GM20431 (cell line): Measurements from ENCODE around the gene ICAM4.
"Not testable (repeated sequence)": the region's sequence is repeated elsewhere in the genome, so short reads cannot be mapped to it uniquely, and the experiment has no call there.

Experiments used
- in situ Hi-C: fragments of 300-500 bp; cut with MseI, MboI; formaldehyde crosslinking; loops from one replicate; pipeline ENCODE4 v1.15.0; 2020; ENCODE audit warnings: low sequenced_read_pairs; ENCODE audit not compliant: unreplicated experiment

ICAM4 gene

GRCh38 chr19:10334588-10335351, 48.0 kb downstream of the ICAM4 start:
- in situ Hi-C loops = no loop called here

DNA sequence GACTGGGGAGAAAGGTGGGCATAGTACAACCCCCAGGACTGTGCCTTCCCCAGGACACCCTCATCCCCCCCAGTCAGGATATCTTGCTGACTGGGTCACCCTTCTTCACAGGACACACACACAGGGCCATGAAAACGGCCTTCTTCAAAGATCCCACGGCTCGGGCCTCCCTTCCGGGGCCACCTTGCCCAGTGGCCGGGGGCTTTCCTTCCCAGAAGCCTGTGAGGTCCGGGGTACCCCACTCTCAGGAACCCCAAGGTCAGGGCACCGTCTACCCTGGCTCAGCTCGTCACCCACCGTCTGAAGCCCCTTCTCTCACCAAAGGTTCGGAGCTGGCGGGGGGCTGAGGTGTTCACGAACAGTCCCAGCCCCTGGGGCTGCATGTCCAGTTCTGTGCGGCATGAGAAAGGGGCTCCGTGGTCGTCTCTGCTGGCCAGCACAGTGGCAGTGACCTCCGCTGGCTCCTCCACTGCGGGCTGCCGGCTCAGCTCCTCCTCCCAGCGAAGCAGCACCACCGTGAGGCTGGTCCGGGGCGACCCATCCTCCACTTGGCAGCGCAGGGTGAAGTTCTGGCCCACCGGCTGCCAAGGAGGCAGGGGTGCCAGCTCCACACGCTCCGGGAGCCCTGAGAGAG, 48.7 kb downstream of the ICAM4 start:
- in situ Hi-C loops = no loop called here

DNA sequence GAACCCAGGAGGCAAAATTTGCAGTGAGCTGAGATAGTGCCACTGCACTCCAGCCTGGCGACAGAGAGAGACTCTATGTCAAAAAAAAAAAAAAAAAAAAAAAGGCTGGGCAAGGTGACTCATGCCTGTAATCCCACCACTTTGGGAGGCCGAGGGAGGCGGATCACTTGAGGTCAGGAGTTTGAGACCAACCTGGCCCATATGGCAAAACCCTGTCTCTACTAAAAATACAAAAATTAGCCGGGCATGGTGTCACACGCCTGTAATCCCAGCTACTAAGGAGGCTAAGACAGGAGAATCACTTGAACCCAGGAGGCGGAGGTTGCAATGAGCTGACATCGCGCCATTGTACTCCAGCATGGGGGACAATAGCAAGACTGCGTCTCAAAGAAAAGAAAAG, 50.0 kb downstream of the ICAM4 start:
- in situ Hi-C loops = not testable (repeated sequence)
